ENCODE results near the gene WNT11.

WNT11 gene

DNA sequence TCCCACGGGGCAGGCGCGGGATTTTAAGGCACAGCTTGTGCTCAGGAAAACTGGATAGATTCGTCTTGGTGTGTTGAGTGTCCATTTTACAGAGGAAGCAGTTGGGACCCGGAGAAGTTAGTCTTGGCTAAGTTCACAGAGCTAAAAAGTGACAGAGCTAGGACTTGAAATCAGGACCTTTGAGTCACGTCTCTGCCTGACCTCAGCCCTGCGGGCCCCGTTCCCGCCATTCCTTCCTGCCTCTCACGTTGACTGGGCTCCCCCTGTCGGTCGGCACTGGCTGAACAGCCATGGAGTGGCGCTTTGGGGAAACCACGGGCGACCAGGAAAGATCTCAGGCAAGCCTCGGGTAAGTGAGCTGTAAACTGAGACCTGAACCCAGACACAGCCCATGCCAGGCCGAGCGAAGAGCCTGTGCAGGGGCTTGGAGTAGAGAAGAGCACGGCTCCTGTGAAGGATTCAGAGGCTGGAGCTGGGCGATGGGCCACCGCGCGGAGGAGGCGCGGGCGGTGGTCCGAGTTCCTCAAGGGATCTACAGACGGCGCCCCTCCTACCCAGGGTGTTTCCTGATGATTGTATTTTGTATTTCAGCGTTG lies 54.1 kb downstream of the WNT11 start:
- FAIRE-seq: no peak

DNA sequence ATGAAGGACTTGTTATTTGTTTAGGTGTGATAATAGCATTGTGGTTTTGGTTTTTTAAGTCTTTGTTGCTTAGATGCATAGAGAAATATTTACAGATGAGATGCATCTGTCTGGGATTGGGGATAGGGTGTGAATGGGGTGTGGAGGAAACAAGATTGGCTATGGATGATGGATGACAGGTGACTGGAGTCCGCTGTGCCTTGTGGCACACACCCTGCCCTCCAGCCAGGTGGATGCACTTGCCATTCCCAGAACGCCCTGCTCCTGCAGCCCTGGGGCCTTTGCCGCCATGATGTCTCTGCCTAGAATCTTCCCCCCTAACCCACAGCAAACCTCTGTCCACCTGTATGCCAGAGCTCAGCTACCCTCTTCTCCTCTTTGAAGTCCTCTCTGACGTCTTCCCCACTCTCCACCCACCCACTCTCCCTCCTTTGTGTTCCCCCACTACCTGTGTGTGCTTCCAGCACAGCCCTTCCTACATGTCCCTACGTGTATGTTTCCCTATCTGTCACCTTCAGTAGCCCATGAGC lies 54.7 kb downstream of the WNT11 start:
- FAIRE-seq: no peak

DNA sequence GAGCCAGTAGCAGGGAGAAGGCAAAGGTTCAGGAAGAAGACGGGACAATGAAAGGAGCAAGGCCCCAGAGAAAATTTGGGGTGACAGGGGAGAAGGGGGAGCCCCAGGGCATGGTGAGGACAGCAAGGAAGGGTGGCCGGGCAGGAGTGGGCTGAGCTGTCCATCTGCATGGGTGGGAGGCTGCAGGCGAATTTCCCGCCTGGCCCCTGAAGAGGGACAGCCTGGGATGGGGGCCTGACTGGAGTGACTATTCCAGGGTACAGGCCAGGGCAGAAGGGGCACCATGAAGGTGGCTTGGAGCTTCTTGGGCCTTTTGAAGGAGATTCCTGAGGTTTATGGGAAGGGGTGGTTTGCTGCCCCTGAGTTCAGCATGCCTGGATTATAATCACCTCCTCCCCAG lies 56.2 kb downstream of the WNT11 start:
- no peak for FAIRE-seq

DNA sequence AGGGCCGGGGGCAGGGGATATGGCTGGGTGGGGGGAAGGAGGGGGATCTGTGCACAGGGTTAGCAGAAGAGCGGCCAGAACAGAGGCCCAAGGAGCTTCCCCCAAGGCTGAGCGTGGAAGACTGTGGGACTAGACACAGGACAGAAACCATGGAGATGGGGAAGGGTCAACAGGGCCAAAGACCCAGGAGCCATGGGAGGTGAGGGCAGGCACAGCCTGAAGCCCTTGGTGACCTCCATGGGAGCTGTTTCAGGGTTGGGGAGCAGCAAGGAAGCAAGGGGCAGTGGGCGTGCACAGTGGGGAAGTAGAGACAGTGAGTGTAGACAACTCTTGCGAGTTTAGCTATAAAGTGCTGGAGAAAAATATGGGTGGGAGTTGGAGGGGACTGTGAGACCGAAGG lies 56.6 kb downstream of the WNT11 start:
- FAIRE-seq: no peak

DNA sequence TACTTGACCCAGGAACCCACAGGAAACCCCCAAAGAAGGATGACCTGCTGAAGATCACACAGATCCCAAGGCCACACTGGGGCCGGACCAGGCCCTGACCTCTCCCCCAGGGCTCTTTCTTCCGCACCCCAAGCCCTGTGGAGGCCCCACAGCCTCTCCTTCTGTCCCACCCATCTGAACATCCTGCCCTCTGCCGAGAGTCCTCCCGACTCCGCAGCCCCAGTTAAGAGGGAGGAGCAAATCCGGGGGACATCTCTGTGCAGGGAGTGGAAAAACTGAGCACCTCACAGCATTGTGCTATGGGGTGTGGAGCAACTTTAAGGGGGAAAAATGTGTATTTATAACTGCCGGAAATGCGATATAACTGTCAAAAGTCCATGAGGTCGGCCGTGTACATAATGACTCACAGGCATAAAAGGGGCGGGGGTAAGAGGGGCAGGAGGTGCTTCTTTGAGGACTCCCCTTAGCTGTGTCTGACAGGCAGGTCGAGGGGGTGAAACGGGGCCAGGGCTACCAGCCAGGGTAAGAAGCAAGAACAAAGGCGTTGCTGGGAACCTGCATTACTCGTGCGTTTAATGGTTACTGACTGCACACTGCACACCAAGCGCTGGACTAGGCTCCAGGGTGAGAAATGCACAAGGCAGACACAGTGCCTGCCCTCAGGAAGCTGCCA lies 57.2 kb downstream of the WNT11 start:
- FAIRE-seq: no peak

GRCh38 chr11:76148231-76148630 lies 58.1 kb downstream of the WNT11 start:
- no peak for FAIRE-seq

DNA sequence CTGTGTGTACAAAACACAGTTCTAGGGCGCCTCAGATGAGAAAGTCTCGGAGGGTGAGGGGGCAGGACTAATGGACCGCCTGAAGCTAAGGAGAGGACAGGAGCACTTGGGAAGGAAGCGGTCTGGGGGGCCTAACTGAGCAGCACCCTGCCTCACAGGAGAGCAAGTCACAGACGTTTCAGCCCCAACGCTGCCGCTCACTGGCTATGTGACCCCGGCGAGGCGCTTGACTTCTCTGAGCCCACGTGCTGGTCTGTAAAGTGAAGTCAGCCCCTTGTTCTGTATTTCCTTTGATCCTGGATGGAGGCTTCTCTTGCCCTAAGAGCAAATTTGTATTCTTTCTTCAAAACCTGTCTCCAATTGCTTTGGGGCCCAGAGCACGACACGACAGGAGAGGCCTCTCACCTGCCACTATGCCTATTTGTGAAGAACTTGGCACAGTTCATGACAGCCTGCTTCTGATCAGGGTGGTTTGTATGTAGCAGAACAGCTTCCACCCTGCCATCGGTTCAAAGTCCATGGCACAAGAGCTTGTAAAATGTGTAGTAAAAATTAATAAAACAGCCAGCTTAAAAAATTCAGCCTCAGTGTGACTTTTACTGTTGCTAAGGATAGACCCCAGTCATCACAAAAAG lies 59.1 kb downstream of the WNT11 start:
- no peak for FAIRE-seq

GRCh38 chr11:76143274-76143673 lies 63.0 kb downstream of the WNT11 start:
- no peak for FAIRE-seq

GRCh38 chr11:76141901-76142588 lies 64.3 kb downstream of the WNT11 start:
- FAIRE-seq: no peak

- FAIRE-seq: no peak
Measured at GRCh38 chr11:76140912-76141574, 65.3 kb downstream of the WNT11 start.

GRCh38 chr11:76139314-76139713 lies 67.0 kb downstream of the WNT11 start:
- no peak for FAIRE-seq
